ENCODE measurements around the gene TPM1.

The TPM1 gene

GRCh38 chr15:63056829-63057228 lies 14.3 kb downstream of the TPM1 start:
- Histone ChIP-seq H3K4me1 (ENCODE audit: control insufficient read depth, insufficient read depth, low read length, unreplicated experiment) (peaks cover 37% of the 10 kb centered on the region), H2AFZ (ENCODE audit: low read length, unreplicated experiment) (no peak overlapping the region), H3K4me3 (ENCODE audit: low read depth, low read length) (no peak overlapping the region), H3K79me2 (ENCODE audit: control insufficient read depth, insufficient read depth, low read length, unreplicated experiment) (peaks cover 39% of the 10 kb centered on the region), H3K27ac (ENCODE audit: low read depth, low read length) (no peak overlapping the region), H3K27me3 (ENCODE audit: insufficient read depth, low read length) (no peaks in the 10 kb centered on the region), H3K36me3 (ENCODE audit: insufficient read depth, low read length) (peaks cover 39% of the 10 kb centered on the region)

- H3K79me2 ChIP-seq (ENCODE audit: control insufficient read depth, insufficient read depth, low read length, unreplicated experiment), result peaks cover 32% of the 10 kb centered on the region
- H3K27ac ChIP-seq (ENCODE audit: low read depth, low read length), result no peak overlapping the region; the same call in 1 of the 2 replicates
- no peak overlapping the region for H2AFZ ChIP-seq (ENCODE audit: low read length, unreplicated experiment)
- no peak overlapping the region for H3K4me3 ChIP-seq (ENCODE audit: low read depth, low read length)
- H3K4me1 ChIP-seq (ENCODE audit: control insufficient read depth, insufficient read depth, low read length, unreplicated experiment), result peaks cover 28% of the 10 kb centered on the region
- no peaks in the 10 kb centered on the region for H3K27me3 ChIP-seq (ENCODE audit: insufficient read depth, low read length)
- H3K36me3 ChIP-seq (ENCODE audit: insufficient read depth, low read length), result peaks cover 45% of the 10 kb centered on the region
Observed at GRCh38 chr15:63057468-63058345, 15.2 kb downstream of the TPM1 start.

DNA sequence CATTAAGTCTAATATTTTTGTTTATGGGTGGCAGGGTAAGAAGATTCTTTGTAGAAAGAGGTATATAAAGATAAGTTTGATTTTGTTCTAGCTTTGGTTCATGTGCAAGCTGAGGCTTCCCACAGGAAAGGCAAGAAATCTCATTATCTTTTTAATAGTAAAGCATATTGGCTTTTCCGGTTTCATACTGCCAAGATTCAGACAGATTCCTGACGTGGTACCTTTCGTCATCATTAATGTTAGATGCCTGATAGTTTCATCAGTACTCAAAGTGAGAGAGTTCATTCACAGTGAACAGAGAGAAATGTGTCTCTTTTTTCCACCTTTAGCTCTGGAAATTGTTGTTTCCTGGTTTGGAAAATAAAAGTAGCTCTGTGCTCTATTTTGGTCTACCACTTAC lies 16.5 kb downstream of the TPM1 start:
- Histone ChIP-seq H3K4me3 (ENCODE audit: low read depth, low read length) (no peak overlapping the region), H3K79me2 (ENCODE audit: control insufficient read depth, insufficient read depth, low read length, unreplicated experiment) (peaks cover 21% of the 10 kb centered on the region), H3K36me3 (ENCODE audit: insufficient read depth, low read length) (peaks cover 59% of the 10 kb centered on the region), H3K4me1 (ENCODE audit: control insufficient read depth, insufficient read depth, low read length, unreplicated experiment) (peaks cover 17% of the 10 kb centered on the region), H3K27me3 (ENCODE audit: insufficient read depth, low read length) (no peaks in the 10 kb centered on the region), H2AFZ (ENCODE audit: low read length, unreplicated experiment) (no peak overlapping the region), H3K27ac (ENCODE audit: low read depth, low read length) (no peak overlapping the region)

- Histone ChIP-seq H3K79me2 (ENCODE audit: control insufficient read depth, insufficient read depth, low read length, unreplicated experiment) (peaks cover 15% of the 10 kb centered on the region), H3K4me1 (ENCODE audit: control insufficient read depth, insufficient read depth, low read length, unreplicated experiment) (peaks cover 11% of the 10 kb centered on the region), H3K27me3 (ENCODE audit: insufficient read depth, low read length) (no peaks in the 10 kb centered on the region), H2AFZ (ENCODE audit: low read length, unreplicated experiment) (no peak overlapping the region), H3K4me3 (ENCODE audit: low read depth, low read length) (no peak overlapping the region), H3K27ac (ENCODE audit: low read depth, low read length) (no peak overlapping the region), H3K36me3 (ENCODE audit: insufficient read depth, low read length) (peaks cover 63% of the 10 kb centered on the region)
Observed at GRCh38 chr15:63059573-63060216, 17.1 kb downstream of the TPM1 start.

DNA sequence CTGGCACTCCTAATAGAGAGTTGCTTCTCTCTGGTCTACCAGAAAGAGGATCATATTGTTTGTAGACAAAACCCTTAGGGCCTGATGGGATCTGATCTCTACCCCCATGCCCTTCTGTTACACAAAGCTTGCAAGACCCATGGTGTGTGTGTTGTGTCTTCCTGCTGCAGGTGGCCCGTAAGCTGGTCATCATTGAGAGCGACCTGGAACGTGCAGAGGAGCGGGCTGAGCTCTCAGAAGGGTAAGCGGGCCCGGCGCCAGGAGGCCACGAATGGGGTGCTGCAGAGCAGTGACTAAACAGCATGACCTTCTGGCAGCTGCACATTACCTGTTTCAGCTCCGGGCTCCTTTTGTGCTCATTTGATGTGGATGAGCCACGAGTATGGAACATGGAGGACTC lies 18.2 kb downstream of the TPM1 start:
- Histone ChIP-seq H3K4me3 (ENCODE audit: low read depth, low read length) (no peak overlapping the region), H3K79me2 (ENCODE audit: control insufficient read depth, insufficient read depth, low read length, unreplicated experiment) (peaks cover 5% of the 10 kb centered on the region), H3K27ac (ENCODE audit: low read depth, low read length) (no peak overlapping the region), H3K27me3 (ENCODE audit: insufficient read depth, low read length) (no peaks in the 10 kb centered on the region), H2AFZ (ENCODE audit: low read length, unreplicated experiment) (no peak overlapping the region), H3K4me1 (ENCODE audit: control insufficient read depth, insufficient read depth, low read length, unreplicated experiment) (peaks cover under 1% of the 10 kb centered on the region), H3K36me3 (ENCODE audit: insufficient read depth, low read length) (peaks cover 67% of the 10 kb centered on the region)

- Histone ChIP-seq H2AFZ (ENCODE audit: low read length, unreplicated experiment) (no peak overlapping the region), H3K27ac (ENCODE audit: low read depth, low read length) (no peak overlapping the region), H3K27me3 (ENCODE audit: insufficient read depth, low read length) (no peaks in the 10 kb centered on the region), H3K4me3 (ENCODE audit: low read depth, low read length) (no peak overlapping the region), H3K4me1 (ENCODE audit: control insufficient read depth, insufficient read depth, low read length, unreplicated experiment) (no peaks in the 10 kb centered on the region), H3K36me3 (ENCODE audit: insufficient read depth, low read length) (peaks cover 63% of the 10 kb centered on the region), H3K79me2 (ENCODE audit: control insufficient read depth, insufficient read depth, low read length, unreplicated experiment) (no peaks in the 10 kb centered on the region)
Observed at GRCh38 chr15:63061975-63062374, 19.4 kb downstream of the TPM1 start.

- no peak overlapping the region for H3K27ac ChIP-seq (ENCODE audit: low read depth, low read length)
- H2AFZ ChIP-seq (ENCODE audit: low read length, unreplicated experiment), result no peak overlapping the region
- H3K79me2 ChIP-seq (ENCODE audit: control insufficient read depth, insufficient read depth, low read length, unreplicated experiment), result no peaks in the 10 kb centered on the region
- H3K27me3 ChIP-seq (ENCODE audit: insufficient read depth, low read length), result no peaks in the 10 kb centered on the region
- peaks cover 63% of the 10 kb centered on the region for H3K36me3 ChIP-seq (ENCODE audit: insufficient read depth, low read length)
- no peak overlapping the region for H3K4me3 ChIP-seq (ENCODE audit: low read depth, low read length)
- no peaks in the 10 kb centered on the region for H3K4me1 ChIP-seq (ENCODE audit: control insufficient read depth, insufficient read depth, low read length, unreplicated experiment)
Observed at GRCh38 chr15:63063164-63063756, 20.7 kb downstream of the TPM1 start.

DNA sequence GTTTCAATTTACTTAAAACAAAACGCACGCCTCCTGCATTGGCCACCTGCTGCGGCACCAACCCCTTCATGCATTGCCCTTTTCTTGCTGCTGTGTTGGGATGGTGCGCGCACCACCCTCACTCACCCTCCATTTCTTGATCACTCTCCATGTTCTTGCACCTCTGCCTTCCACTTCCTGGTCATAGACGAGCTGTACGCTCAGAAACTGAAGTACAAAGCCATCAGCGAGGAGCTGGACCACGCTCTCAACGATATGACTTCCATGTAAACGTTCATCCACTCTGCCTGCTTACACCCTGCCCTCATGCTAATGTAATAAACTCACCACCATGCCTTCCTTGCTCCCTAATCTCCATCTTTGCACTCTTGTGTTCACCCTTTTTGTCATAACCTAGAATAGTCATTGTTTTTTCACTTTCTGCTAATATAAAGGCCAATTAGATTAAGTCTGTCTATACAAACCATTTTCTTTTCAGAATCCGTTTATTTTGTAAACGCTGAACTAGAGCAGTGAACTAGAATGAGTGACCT lies 21.4 kb downstream of the TPM1 start:
- H2AFZ ChIP-seq (ENCODE audit: low read length, unreplicated experiment), result no peak overlapping the region
- H3K4me3 ChIP-seq (ENCODE audit: low read depth, low read length), result no peak overlapping the region
- peaks cover 62% of the 10 kb centered on the region for H3K36me3 ChIP-seq (ENCODE audit: insufficient read depth, low read length)
- H3K4me1 ChIP-seq (ENCODE audit: control insufficient read depth, insufficient read depth, low read length, unreplicated experiment), result no peaks in the 10 kb centered on the region
- no peaks in the 10 kb centered on the region for H3K27me3 ChIP-seq (ENCODE audit: insufficient read depth, low read length)
- H3K79me2 ChIP-seq (ENCODE audit: control insufficient read depth, insufficient read depth, low read length, unreplicated experiment), result no peaks in the 10 kb centered on the region
- H3K27ac ChIP-seq (ENCODE audit: low read depth, low read length), result no peak overlapping the region

DNA sequence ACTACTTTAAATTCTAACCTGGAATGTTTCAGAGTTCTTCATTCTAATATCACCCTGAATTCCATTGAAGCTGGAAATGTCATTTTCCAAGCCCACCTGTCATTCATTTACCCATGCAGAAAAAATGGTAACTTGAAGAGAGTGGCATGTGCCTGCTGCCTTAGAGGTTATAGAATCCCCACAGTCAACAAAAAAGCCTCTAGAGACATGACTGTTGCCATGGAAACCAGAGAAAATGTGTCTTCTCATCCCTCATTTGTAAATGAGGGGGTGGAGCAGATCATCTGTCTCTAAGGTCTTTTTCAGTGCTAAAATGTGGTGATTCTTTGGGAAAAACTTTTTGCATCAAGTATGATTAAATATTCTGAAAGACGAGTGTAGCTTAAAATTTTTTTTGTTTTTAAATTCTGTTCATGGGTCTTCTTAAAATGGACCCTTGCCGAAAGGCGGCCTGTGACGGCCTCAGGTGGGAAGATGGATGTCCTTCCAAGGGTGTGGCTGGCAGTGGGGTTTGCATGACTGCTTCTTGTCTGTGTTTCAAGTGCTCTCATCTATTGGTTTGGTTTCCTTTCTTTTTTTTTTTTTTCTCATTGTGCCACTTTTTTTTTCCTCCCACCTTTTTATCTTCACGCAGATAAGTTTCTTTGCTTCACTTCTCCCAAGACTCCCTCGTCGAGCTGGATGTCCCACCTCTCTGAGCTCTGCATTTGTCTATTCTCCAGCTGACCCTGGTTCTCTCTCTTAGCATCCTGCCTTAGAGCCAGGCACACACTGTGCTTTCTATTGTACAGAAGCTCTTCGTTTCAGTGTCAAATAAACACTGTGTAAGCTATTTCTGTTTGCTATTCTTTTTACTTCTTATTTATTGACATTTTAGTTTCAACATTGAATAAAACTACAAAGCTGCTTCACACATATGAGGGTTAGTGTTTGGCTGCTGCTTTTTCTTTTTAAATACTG lies 23.0 kb downstream of the TPM1 start:
- no peak overlapping the region for H3K4me3 ChIP-seq (ENCODE audit: low read depth, low read length)
- H3K27me3 ChIP-seq (ENCODE audit: insufficient read depth, low read length), result no peaks in the 10 kb centered on the region
- H2AFZ ChIP-seq (ENCODE audit: low read length, unreplicated experiment), result no peak overlapping the region
- H3K36me3 ChIP-seq (ENCODE audit: insufficient read depth, low read length), result peaks cover 53% of the 10 kb centered on the region
- H3K4me1 ChIP-seq (ENCODE audit: control insufficient read depth, insufficient read depth, low read length, unreplicated experiment), result no peaks in the 10 kb centered on the region
- H3K79me2 ChIP-seq (ENCODE audit: control insufficient read depth, insufficient read depth, low read length, unreplicated experiment), result no peaks in the 10 kb centered on the region
- H3K27ac ChIP-seq (ENCODE audit: low read depth, low read length), result no peak overlapping the region

- Histone ChIP-seq H2AFZ (ENCODE audit: low read length, unreplicated experiment) (no peak overlapping the region), H3K4me3 (ENCODE audit: low read depth, low read length) (no peak overlapping the region), H3K27me3 (ENCODE audit: insufficient read depth, low read length) (no peaks in the 10 kb centered on the region), H3K36me3 (ENCODE audit: insufficient read depth, low read length) (peaks cover 52% of the 10 kb centered on the region), H3K4me1 (ENCODE audit: control insufficient read depth, insufficient read depth, low read length, unreplicated experiment) (no peaks in the 10 kb centered on the region), H3K27ac (ENCODE audit: low read depth, low read length) (no peak overlapping the region), H3K79me2 (ENCODE audit: control insufficient read depth, insufficient read depth, low read length, unreplicated experiment) (no peaks in the 10 kb centered on the region)
Observed at GRCh38 chr15:63066272-63066671, 23.7 kb downstream of the TPM1 start.
